Measurements from ENCODE around the gene TMEM17.

DNA sequence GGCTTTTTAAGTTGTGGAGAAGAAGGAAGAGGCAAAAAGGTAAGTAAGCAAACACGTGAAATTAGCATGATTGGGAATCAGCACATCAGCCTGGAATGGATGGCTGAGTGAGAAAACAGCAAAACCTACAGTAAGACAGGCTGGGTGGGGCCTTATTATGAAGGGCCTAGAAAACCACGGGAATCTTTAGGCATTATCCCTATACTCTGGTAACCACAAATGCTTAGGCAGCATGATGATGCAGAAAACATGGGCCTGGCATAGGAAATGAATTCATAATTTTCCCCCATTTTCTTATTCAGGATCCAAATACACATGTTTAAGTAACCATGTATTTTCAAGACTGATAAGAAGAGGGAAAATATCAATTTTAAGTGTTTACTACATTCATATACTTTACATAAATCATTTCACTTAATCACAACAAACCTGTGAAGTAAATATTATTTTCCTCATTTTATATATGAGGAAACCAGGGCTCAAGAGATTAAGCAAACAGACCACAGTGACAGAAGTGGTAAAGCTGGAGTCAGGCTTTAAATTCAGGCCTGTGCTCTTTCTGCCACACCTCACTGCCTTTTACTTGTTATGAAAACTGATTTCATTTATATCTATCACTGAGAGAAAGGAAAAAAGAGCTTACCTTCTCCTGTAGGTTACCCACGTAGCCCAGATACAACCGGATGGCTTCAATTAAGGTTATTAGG is 4.0 kb downstream of the TMEM17 start:
- TF ChIP-seq, protein P1, sequence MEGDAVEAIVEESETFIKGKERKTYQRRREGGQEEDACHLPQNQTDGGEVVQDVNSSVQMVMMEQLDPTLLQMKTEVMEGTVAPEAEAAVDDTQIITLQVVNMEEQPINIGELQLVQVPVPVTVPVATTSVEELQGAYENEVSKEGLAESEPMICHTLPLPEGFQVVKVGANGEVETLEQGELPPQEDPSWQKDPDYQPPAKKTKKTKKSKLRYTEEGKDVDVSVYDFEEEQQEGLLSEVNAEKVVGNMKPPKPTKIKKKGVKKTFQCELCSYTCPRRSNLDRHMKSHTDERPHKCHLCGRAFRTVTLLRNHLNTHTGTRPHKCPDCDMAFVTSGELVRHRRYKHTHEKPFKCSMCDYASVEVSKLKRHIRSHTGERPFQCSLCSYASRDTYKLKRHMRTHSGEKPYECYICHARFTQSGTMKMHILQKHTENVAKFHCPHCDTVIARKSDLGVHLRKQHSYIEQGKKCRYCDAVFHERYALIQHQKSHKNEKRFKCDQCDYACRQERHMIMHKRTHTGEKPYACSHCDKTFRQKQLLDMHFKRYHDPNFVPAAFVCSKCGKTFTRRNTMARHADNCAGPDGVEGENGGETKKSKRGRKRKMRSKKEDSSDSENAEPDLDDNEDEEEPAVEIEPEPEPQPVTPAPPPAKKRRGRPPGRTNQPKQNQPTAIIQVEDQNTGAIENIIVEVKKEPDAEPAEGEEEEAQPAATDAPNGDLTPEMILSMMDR (IDR thresholded peaks at IDR 0.05; ENCODE audit: insufficient read depth, low read length), result no peak
- TF ChIP-seq, protein P2, sequence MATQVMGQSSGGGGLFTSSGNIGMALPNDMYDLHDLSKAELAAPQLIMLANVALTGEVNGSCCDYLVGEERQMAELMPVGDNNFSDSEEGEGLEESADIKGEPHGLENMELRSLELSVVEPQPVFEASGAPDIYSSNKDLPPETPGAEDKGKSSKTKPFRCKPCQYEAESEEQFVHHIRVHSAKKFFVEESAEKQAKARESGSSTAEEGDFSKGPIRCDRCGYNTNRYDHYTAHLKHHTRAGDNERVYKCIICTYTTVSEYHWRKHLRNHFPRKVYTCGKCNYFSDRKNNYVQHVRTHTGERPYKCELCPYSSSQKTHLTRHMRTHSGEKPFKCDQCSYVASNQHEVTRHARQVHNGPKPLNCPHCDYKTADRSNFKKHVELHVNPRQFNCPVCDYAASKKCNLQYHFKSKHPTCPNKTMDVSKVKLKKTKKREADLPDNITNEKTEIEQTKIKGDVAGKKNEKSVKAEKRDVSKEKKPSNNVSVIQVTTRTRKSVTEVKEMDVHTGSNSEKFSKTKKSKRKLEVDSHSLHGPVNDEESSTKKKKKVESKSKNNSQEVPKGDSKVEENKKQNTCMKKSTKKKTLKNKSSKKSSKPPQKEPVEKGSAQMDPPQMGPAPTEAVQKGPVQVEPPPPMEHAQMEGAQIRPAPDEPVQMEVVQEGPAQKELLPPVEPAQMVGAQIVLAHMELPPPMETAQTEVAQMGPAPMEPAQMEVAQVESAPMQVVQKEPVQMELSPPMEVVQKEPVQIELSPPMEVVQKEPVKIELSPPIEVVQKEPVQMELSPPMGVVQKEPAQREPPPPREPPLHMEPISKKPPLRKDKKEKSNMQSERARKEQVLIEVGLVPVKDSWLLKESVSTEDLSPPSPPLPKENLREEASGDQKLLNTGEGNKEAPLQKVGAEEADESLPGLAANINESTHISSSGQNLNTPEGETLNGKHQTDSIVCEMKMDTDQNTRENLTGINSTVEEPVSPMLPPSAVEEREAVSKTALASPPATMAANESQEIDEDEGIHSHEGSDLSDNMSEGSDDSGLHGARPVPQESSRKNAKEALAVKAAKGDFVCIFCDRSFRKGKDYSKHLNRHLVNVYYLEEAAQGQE (IDR thresholded peaks at IDR 0.05; ENCODE audit: insufficient replicate concordance, low read depth), result no peak
- no peak for TF ChIP-seq GABPA (IDR thresholded peaks at IDR 0.05; ENCODE audit: low read depth)

Measured in HL-60 (cell line).